SK-N-SH (cell line): ENCODE data around the gene STAG3. TPM values are rescaled to one million over a fixed set of nuclear protein-coding genes. Genes with fewer than 3 reads are reported as not detected.

ENCODE experiments used
- CTCF ChIA-PET: fragments of 300-600, 350-600 bp; formaldehyde crosslinking; extraction: SDS; loops from one replicate; lab custom pipeline; 2021; lab: Yijun Ruan, JAX
- POLR2A ChIA-PET: fragments of 350-600 bp; sonication (Branson Sonifier 250); formaldehyde crosslinking; extraction: SDS; loops from one replicate; lab custom pipeline; 2020; ENCODE audit warnings: antibody characterized with exemption, inconsistent platforms; lab: Yijun Ruan, JAX
- DNase-seq: peaks from one replicate; pipeline ENCODE4 v3.0.0; 2012
- H2AFZ ChIP-seq: fragments of 200-600 bp; sonication (generic); 2 replicates; pipeline ENCODE4 v1.8.1; 2016; ENCODE audit warnings: antibody characterized with exemption, mild to moderate bottlenecking, low read depth
- H3F3A ChIP-seq: fragments of 200-600 bp; sonication (generic); replicated peaks from 2 replicates; pipeline ENCODE3; 2016; ENCODE audit warnings: antibody characterized with exemption, mild to moderate bottlenecking; ENCODE audit not compliant: insufficient read depth
- H3K27ac ChIP-seq, 2 experiments: fragments of 200-500 bp in 1 of 2; fragments of 200-600 bp in 1 of 2; sonication (Bioruptor generic) in 1 of 2; sonication (generic), shearing (Covaris generic) in 1 of 2; 2 replicates each; pipeline versions ENCODE4 v1.5.1 to v1.6.1; 2014 to 2016; ENCODE audit warnings: low read depth in 2 of 2, inconsistent platforms in 1 of 2, low read length in 1 of 2, mild to moderate bottlenecking in 1 of 2, mixed read lengths in 1 of 2
- H3K27me3 ChIP-seq: fragments of 200-600 bp; sonication (generic), shearing (Covaris generic); 2 replicates; pipeline ENCODE4 v1.6.1; 2016; ENCODE audit warnings: mixed run types; ENCODE audit not compliant: insufficient read depth
- H3K36me3 ChIP-seq, 2 experiments: fragments of 200-500 bp in 1 of 2; fragments of 200-600 bp in 1 of 2; sonication (Bioruptor generic) in 1 of 2; sonication (generic) in 1 of 2; replicated peaks in 1 of 2; 2 replicates each; pipeline versions ENCODE3 to v1.5.1; 2014 to 2016; ENCODE audit warnings: low read length in 1 of 2, mild to moderate bottlenecking in 1 of 2; ENCODE audit not compliant: insufficient read depth in 2 of 2, control insufficient read depth in 1 of 2
- H3K4me1 ChIP-seq, 2 experiments: fragments of 200-500 bp in 1 of 2; fragments of 200-600 bp in 1 of 2; sonication (Bioruptor generic) in 1 of 2; sonication (generic), shearing (Covaris generic) in 1 of 2; 2 replicates each; pipeline versions ENCODE4 v1.5.1 to v1.6.1; 2014 to 2016; ENCODE audit warnings: low read depth in 1 of 2, low read length in 1 of 2, mixed run types in 1 of 2; ENCODE audit not compliant: insufficient read depth in 2 of 2, control insufficient read depth in 1 of 2
- H3K4me2 ChIP-seq: fragments of 200-600 bp; sonication (generic), shearing (Covaris generic); 2 replicates; pipeline ENCODE4 v1.6.1; 2017; ENCODE audit warnings: mixed run types
- H3K4me3 ChIP-seq, 2 experiments: fragments of 200-500 bp in 1 of 2; fragments of 200-600 bp in 1 of 2; sonication (Bioruptor generic) in 1 of 2; sonication (generic), shearing (Covaris generic) in 1 of 2; 2 replicates each; pipeline versions ENCODE4 v1.5.1 to v1.8.1; 2014 to 2016; ENCODE audit warnings: low read depth in 2 of 2, inconsistent platforms in 1 of 2, low read length in 1 of 2, mild to moderate bottlenecking in 1 of 2, mixed read lengths in 1 of 2, moderate library complexity in 1 of 2
- H3K79me2 ChIP-seq: fragments of 200-600 bp; sonication (generic); 2 replicates; pipeline ENCODE4 v1.8.1; 2017; ENCODE audit warnings: mild to moderate bottlenecking; ENCODE audit not compliant: insufficient read depth
- H3K9ac ChIP-seq: fragments of 200-600 bp; sonication (generic); 2 replicates; pipeline ENCODE4 v1.6.1; 2017; ENCODE audit warnings: mixed run types
- H3K9me2 ChIP-seq: fragments of 200-600 bp; sonication (generic); 2 replicates; pipeline ENCODE4 v1.6.1; 2017; ENCODE audit warnings: mixed run types
- H3K9me3 ChIP-seq: fragments of 200-600 bp; sonication (generic); 2 replicates; pipeline ENCODE4 v1.6.1; 2017; ENCODE audit warnings: mixed run types, mild to moderate bottlenecking, moderate library complexity
- H4K20me1 ChIP-seq: fragments of 200-600 bp; sonication (generic); 2 replicates; pipeline ENCODE4 v1.6.1; 2017; ENCODE audit warnings: mild to moderate bottlenecking, mixed run types; ENCODE audit not compliant: insufficient read depth
- CHD2 ChIP-seq: fragments of 150-350 bp; IDR thresholded peaks from 2 replicates; pipeline ENCODE4 v1.6.1; 2018; ENCODE audit warnings: low read length; ENCODE audit not compliant: partially characterized antibody
- EP300 ChIP-seq, 2 experiments: IDR thresholded peaks; 2 replicates each; pipeline versions ENCODE4 v1.4.0 to v1.6.1; 2012; ENCODE audit warnings: borderline replicate concordance in 1 of 2, low read depth in 1 of 2, low read length in 1 of 2
- FOSL2 ChIP-seq: IDR thresholded peaks from 2 replicates; pipeline ENCODE4 v1.4.0; 2012; ENCODE audit warnings: low read depth, mild to moderate bottlenecking, moderate library complexity, borderline replicate concordance
- GABPA ChIP-seq: IDR thresholded peaks from 2 replicates; pipeline ENCODE4 v1.4.0; 2012; ENCODE audit warnings: low read depth, mild to moderate bottlenecking
- IRF3 ChIP-seq: fragments of 150-350 bp; IDR thresholded peaks from 2 replicates; pipeline ENCODE4 v1.6.1; 2016; ENCODE audit warnings: mild to moderate bottlenecking, low read depth, low read length
- JUND ChIP-seq: IDR thresholded peaks from 2 replicates; pipeline ENCODE4 v1.4.0; 2012
- MAX ChIP-seq: IDR thresholded peaks from 2 replicates; pipeline ENCODE4 v1.4.0; 2012; ENCODE audit warnings: low read depth
- MXI1 ChIP-seq: IDR thresholded peaks from 2 replicates; pipeline ENCODE4 v1.6.1; 2012; ENCODE audit warnings: mild to moderate bottlenecking, low read depth, low read length, improper control_type of control experiment
- NRF1 ChIP-seq: IDR thresholded peaks from 2 replicates; pipeline ENCODE4 v1.6.1; 2012; ENCODE audit warnings: low read depth, mild to moderate bottlenecking, low read length
- PBX3 ChIP-seq: IDR thresholded peaks from 2 replicates; pipeline ENCODE4; 2012
- REST ChIP-seq: IDR thresholded peaks from 2 replicates; pipeline ENCODE4 v1.6.1; 2012; ENCODE audit warnings: mild to moderate bottlenecking, low read depth, low read length, moderate library complexity
- RFX5 ChIP-seq: IDR thresholded peaks from 2 replicates; pipeline ENCODE4 v1.6.1; 2012; ENCODE audit warnings: mild to moderate bottlenecking, improper control_type of control experiment, low read length
- RXRA ChIP-seq: IDR thresholded peaks from 2 replicates; pipeline ENCODE4 v1.4.0; 2012; ENCODE audit warnings: low read depth, mild to moderate bottlenecking, borderline replicate concordance
- SMC3 ChIP-seq: IDR thresholded peaks from 2 replicates; pipeline ENCODE4 v1.6.1; 2012; ENCODE audit warnings: low read depth, low read length, improper control_type of control experiment
- TCF12 ChIP-seq: IDR thresholded peaks from 2 replicates; pipeline ENCODE4 v1.4.0; 2012
- TEAD4 ChIP-seq: IDR thresholded peaks from 2 replicates; pipeline ENCODE4 v1.4.0; 2012; ENCODE audit warnings: mild to moderate bottlenecking, borderline replicate concordance; ENCODE audit not compliant: insufficient read depth
- USF1 ChIP-seq: IDR thresholded peaks from 2 replicates; pipeline ENCODE4 v1.4.0; 2012; ENCODE audit warnings: low read depth, borderline replicate concordance
- YY1 ChIP-seq: IDR thresholded peaks from 2 replicates; pipeline ENCODE4 v1.4.0; 2012; ENCODE audit warnings: low read depth, mild to moderate bottlenecking
- WGBS: methylation state at CpG from one replicate; pipeline ENCODE4 v1.1.6; 2017; ENCODE audit warnings: low lambda C conversion rate; 5-methylcytosine and 5-hydroxymethylcytosine counted together
- polyA plus RNA-seq, 3 experiments: library from polyadenylated mRNA; depleted of rRNA; stranded (reverse); fragments of >200 nt; gene quantifications; 2 replicates each; pipeline ENCODE4 v1.2.3, GENCODE V29; 2012

STAG3 gene
- polyA plus RNA-seq, 1 of the 3 experiments (the other 2 are of a cell fraction), result 0.10 TPM

GRCh38 chr7:100175296-100175935 is 2.3 kb upstream of the STAG3 start:
- no peak overlapping the region for H2AFZ ChIP-seq
- peaks cover 0 to 16% of the 10 kb centered on the region in 2 experiments; a peak in 1 of 4 replicates for H3K4me1 ChIP-seq
- POLR2A ChIA-PET, result interaction anchor here (1.2 kb wide), 1 partner anchor 8 kb away, joined by 4 read pairs; no protein-coding TSS in a partner anchor
- H3K79me2 ChIP-seq, result peaks cover 15% of the 10 kb centered on the region
- TF ChIP-seq RFX5 (no peak), NRF1 (no peak), SMC3 (no peak), JUND (no peak), GABPA (no peak), USF1 (no peak), EP300 (IDR thresholded peaks at IDR 0.05; ENCODE audit: borderline replicate concordance in 1 of 2, low read depth in 1 of 2, low read length in 1 of 2) (no peak), REST (no peak), MAX (no peak), YY1 (no peak), RXRA (no peak), TEAD4 (no peak), PBX3 (no peak), IRF3 (no peak), TCF12 (no peak), MXI1 (no peak), FOSL2 (no peak), CHD2 (no peak)
- DNase-seq, result no peak
- no peak overlapping the region for H3K27ac ChIP-seq
- WGBS, result 95% methylated on average over 14 of the region's 14 CpGs
- H3K4me3 ChIP-seq, result no peak overlapping the region; a peak in 1 of 4 replicates
- no peaks in the 10 kb centered on the region for H3K9me3 ChIP-seq
- H3K9ac ChIP-seq, result no peak overlapping the region
- peak overlapping the region; percentile 95; the same call in 1 of the 2 replicates for H3K4me2 ChIP-seq
- H3K27me3 ChIP-seq, result no peaks in the 10 kb centered on the region
- H3F3A ChIP-seq, result peaks cover 1% of the 10 kb centered on the region
- H3K9me2 ChIP-seq, result no peaks in the 10 kb centered on the region
- H3K36me3 ChIP-seq, result peaks cover 6 to 21% of the 10 kb centered on the region in 2 experiments
- H4K20me1 ChIP-seq, result no peaks in the 10 kb centered on the region
- CTCF ChIA-PET, result interaction anchor here (1.0 to 7.7 kb wide), 4 partner anchors 14 to 167 kb away, joined by 3 to 54 read pairs (median 18); no protein-coding TSS in a partner anchor
